GM12878 (cell line): Measurements from ENCODE around the gene HEG1. TPM values are rescaled to one million over a fixed set of nuclear protein-coding genes. Genes with fewer than 3 reads are reported as not detected.

Experiments used
- ATAC-seq: fragments of 200-7000 bp; cut with Tn5 transposase; 3 replicates; pipeline ENCODE4 v1.9.1; 2020; ENCODE audit warnings: mild to moderate bottlenecking, moderate library complexity
- BruUV-seq: library from RNA; stranded (reverse); fragments of 400-500 nt; replicated peaks from 2 replicates; lab custom pipeline; 2021; lab: Mats Ljungman, UMichigan
- CTCF ChIA-PET: fragments of 300-600 bp; sonication (Branson Sonifier 250); formaldehyde crosslinking; extraction: SDS; loops from one replicate; lab custom pipeline; 2021; ENCODE audit warnings: inconsistent platforms; lab: Yijun Ruan, JAX
- POLR2A ChIA-PET: fragments of 350-600 bp; formaldehyde crosslinking; extraction: SDS; loops from one replicate; lab custom pipeline; 2021; ENCODE audit warnings: inconsistent platforms; lab: Charles Lee
- RAD21 ChIA-PET: fragments of 300-600 bp; sonication (Branson Sonifier 250); formaldehyde crosslinking; loops from one replicate; lab custom pipeline; 2023; ENCODE audit warnings: antibody characterized with exemption; ENCODE audit not compliant: unreplicated experiment; lab: Charles Lee
- SMC1A ChIA-PET: fragments of 300-600 bp; sonication (Branson Sonifier 250); formaldehyde crosslinking; loops from one replicate; lab custom pipeline; 2023; ENCODE audit not compliant: unreplicated experiment, uncharacterized antibody; lab: Charles Lee
- DNase-seq: peaks from one replicate; pipeline ENCODE4 v3.0.0-alpha.2; 2011; ENCODE audit warnings: low read depth, low spot score
- FAIRE-seq: peaks from 3 replicates; lab custom pipeline; 2011; peaks lifted over from hg19 to GRCh38; lab: Jason Lieb, UNC
- H2AFZ ChIP-seq: 2 replicates; pipeline ENCODE4 v1.6.0; 2011; ENCODE audit warnings: low read depth, low read length, control low read depth; ENCODE audit not compliant: control insufficient read depth
- H3K27ac ChIP-seq: 2 replicates; pipeline ENCODE4 v1.5.1; 2011; ENCODE audit warnings: control low read depth; ENCODE audit not compliant: control insufficient read depth, insufficient read depth
- H3K27me3 ChIP-seq, 2 experiments: replicated peaks in 1 of 2; 2 replicates each; pipeline versions ENCODE4 v1.6.0 to v1.6.1; 2011; ENCODE audit warnings: low read length in 1 of 2; ENCODE audit not compliant: control insufficient read depth in 2 of 2, insufficient read depth in 2 of 2
- H3K36me3 ChIP-seq, 2 experiments: 2 replicates each; pipeline ENCODE4 v1.5.1; 2011; ENCODE audit warnings: low read length in 1 of 2; ENCODE audit not compliant: control insufficient read depth in 2 of 2, insufficient read depth in 2 of 2
- H3K4me1 ChIP-seq: 2 replicates; pipeline ENCODE4 v1.6.1; 2011; ENCODE audit warnings: mild to moderate bottlenecking, low read length, moderate library complexity, mixed read lengths; ENCODE audit not compliant: control insufficient read depth, insufficient read depth
- H3K4me2 ChIP-seq: 2 replicates; pipeline ENCODE4 v1.6.0; 2011; ENCODE audit warnings: control low read depth; ENCODE audit not compliant: control insufficient read depth, insufficient read depth
- H3K4me3 ChIP-seq: fragments of 200-600 bp; sonication (generic); 2 replicates; pipeline ENCODE4 v1.5.1; 2016
- H3K79me2 ChIP-seq: 2 replicates; pipeline ENCODE4 v1.6.0; 2011; ENCODE audit warnings: low read length; ENCODE audit not compliant: control insufficient read depth, insufficient read depth
- H3K9ac ChIP-seq: 2 replicates; pipeline ENCODE4 v1.8.0; 2011; ENCODE audit warnings: low read length, control low read depth, mixed read lengths; ENCODE audit not compliant: control insufficient read depth, insufficient read depth
- H3K9me3 ChIP-seq: replicated peaks from 3 replicates; pipeline ENCODE4 v1.5.1; 2011; ENCODE audit warnings: mild to moderate bottlenecking, low read length; ENCODE audit not compliant: control insufficient read depth, insufficient read depth
- H4K20me1 ChIP-seq: 2 replicates; pipeline ENCODE4 v1.6.0; 2011; ENCODE audit not compliant: control insufficient read depth, insufficient read depth
- CEBPZ ChIP-seq: fragments of 150-350 bp; IDR thresholded peaks from 2 replicates; pipeline ENCODE4 v1.6.1; 2016; ENCODE audit warnings: low read depth, low read length
- EED ChIP-seq: sonication (generic); IDR thresholded peaks from 2 replicates; pipeline ENCODE4 v1.6.1; 2016; ENCODE audit warnings: antibody characterized with exemption, low read depth
- FOXK2 ChIP-seq: fragments of 450-650 bp; IDR thresholded peaks from 2 replicates; pipeline ENCODE4 v1.6.1; 2017; ENCODE audit warnings: mild to moderate bottlenecking, moderate library complexity
- MYC ChIP-seq: IDR thresholded peaks from 2 replicates; pipeline ENCODE4 v1.6.1; 2011; ENCODE audit warnings: mild to moderate bottlenecking, low read length, moderate library complexity, inconsistent platforms; ENCODE audit not compliant: insufficient read depth, insufficient replicate concordance, insufficient read length, severe bottlenecking
- NKRF ChIP-seq: fragments of 450-650 bp; conservative IDR thresholded peaks from 2 replicates; pipeline ENCODE4 v1.6.1; 2017; ENCODE audit warnings: mild to moderate bottlenecking, moderate library complexity
- RAD21 ChIP-seq: IDR thresholded peaks from 2 replicates; pipeline ENCODE4 v1.6.1; 2011; ENCODE audit warnings: mild to moderate bottlenecking, low read depth, low read length, moderate library complexity; ENCODE audit not compliant: insufficient read depth
- STAT1 ChIP-seq: fragments of 450-650 bp; conservative IDR thresholded peaks from 2 replicates; pipeline ENCODE4 v1.6.1; 2014; ENCODE audit warnings: antibody characterized with exemption, mild to moderate bottlenecking
- SUPT20H ChIP-seq: IDR thresholded peaks from 2 replicates; pipeline ENCODE4 v1.6.1; 2011; ENCODE audit warnings: low read depth, mild to moderate bottlenecking, low read length, moderate library complexity, borderline replicate concordance; ENCODE audit not compliant: control insufficient read depth
- ZBTB40 ChIP-seq: fragments of 450-650 bp; IDR thresholded peaks from 2 replicates; pipeline ENCODE4 v1.6.1; 2016; ENCODE audit warnings: mild to moderate bottlenecking, moderate library complexity, borderline replicate concordance
- WGBS: methylation state at CpG from one replicate; pipeline ENCODE4 v1.1.6; 2016; ENCODE audit warnings: low lambda C conversion rate; ENCODE audit not compliant: insufficient replicate concordance, insufficient coverage; ENCODE audit errors: missing lambda C conversion rate; 5-methylcytosine and 5-hydroxymethylcytosine counted together
- in situ Hi-C: fragments of 300-500 bp; cut with MboI; formaldehyde crosslinking; loops from 9 replicates; pipeline ENCODE4 v1.14.3; 2018; ENCODE audit warnings: mixed read lengths
- intact Hi-C: fragments of 100-400 bp; cut with micrococcal nuclease; formaldehyde crosslinking; loops from one replicate; pipeline ENCODE4 v1.14.2; 2022; ENCODE audit not compliant: unreplicated experiment
- polyA plus RNA-seq, 11 experiments: library from polyadenylated mRNA; depleted of rRNA in 4 of 11; unstranded in 6 of 11; stranded (reverse) in 5 of 11; fragments of >200 nt; fragmentation: Nextera tagmentation in 4 of 11; fragmentation: Illumina TruSeq in 1 of 11; extraction: Ambion mirVana in 4 of 11; extraction: Trizol in 1 of 11; gene quantifications; 1 replicate in 1 of 11; 2 replicates in 10 of 11; pipeline versions ENCODE4 v1.2.1 to v1.2.3, GENCODE V29; 2011 to 2016; ENCODE audit warnings: inconsistent platforms in 2 of 11, missing spikeins in 2 of 11, low read depth in 1 of 11
- total RNA-seq, 4 experiments: library from RNA; depleted of rRNA in 3 of 4; stranded (reverse); fragments of >200 nt in 3 of 4; fragmentation: Illumina TruSeq in 1 of 4; extraction: Trizol in 1 of 4; gene quantifications; 2 replicates each; pipeline versions ENCODE4 v1.2.1 to v1.2.3, GENCODE V29; 2013 to 2021

The HEG1 gene
- total and polyA plus RNA-seq, 10 of the 15 experiments (the other 5 are each of a cell fraction or from before 2014, with no cell fraction given): 2.2 to 32.1 (median 7.6) TPM

- TF ChIP-seq NKRF (no peak), STAT1 (no peak), EED (no peak)
- TF ChIP-seq, all 136 proteins: peak for 0
Measured at GRCh38 chr3:125039131-125040100, 16.4 kb downstream of the HEG1 start (continued).

GRCh38 chr3:125037498-125038150, 18.2 kb downstream of the HEG1 start:
- H2AFZ ChIP-seq: no peak overlapping the region
- POLR2A ChIA-PET: no interaction called here
- SMC1A ChIA-PET: interaction anchor here (0.7 to 2.1 kb wide), 4 partner anchors 10 to 68 kb away, joined by 3 to 7 read pairs (median 4); no protein-coding TSS in a partner anchor
- H4K20me1 ChIP-seq: no peaks in the 10 kb centered on the region
- BruUV-seq: no TSS peak
- peaks cover 33% of the 10 kb centered on the region for H3K79me2 ChIP-seq
- WGBS: 39% methylated on average over 2 of the region's 2 CpGs
- H3K9ac ChIP-seq: no peak overlapping the region
- H3K4me1 ChIP-seq: peaks cover 6% of the 10 kb centered on the region
- CTCF ChIA-PET: interaction anchor here (1.7 to 2.8 kb wide), 2 partner anchors 15 to 18 kb away, joined by 4 to 10 read pairs; no protein-coding TSS in a partner anchor
- RAD21 ChIA-PET: no interaction called here
- no peak overlapping the region for H3K4me2 ChIP-seq
- ATAC-seq: no peak
- DNase-seq: no peak
- FAIRE-seq: no peak
- no peak overlapping the region for H3K27ac ChIP-seq
- in situ Hi-C loops: no loop called here
- peaks cover 48% of the 10 kb centered on the region for H3K9me3 ChIP-seq
- H3K4me3 ChIP-seq: no peak overlapping the region
- H3K36me3 ChIP-seq: peaks cover 2 to 4% of the 10 kb centered on the region in 2 experiments; a peak in 2 of 4 replicates
- no peaks in the 10 kb centered on the region for H3K27me3 ChIP-seq
- intact Hi-C loops: no loop called here
- TF ChIP-seq SUPT20H: no peak
- TF ChIP-seq MYC: no peak
- TF ChIP-seq CEBPZ: no peak
- no peak for TF ChIP-seq ZBTB40
- no peak for TF ChIP-seq FOXK2
- TF ChIP-seq RAD21: no peak
